Liver (tissue), 3 donors: Measurements from ENCODE around the gene TSKS.

Source experiments
- CTCF ChIP-seq: fragments of 150-350 bp; IDR thresholded peaks from 2 replicates; pipeline ENCODE4 v1.5.1; 2017; ENCODE audit warnings: improper control_type of control experiment, low read depth, low read length; ENCODE audit not compliant: missing input control
- HNF4A ChIP-seq, 2 donors: conservative IDR thresholded peaks; 2 replicates each; pipeline ENCODE4 v1.6.1; 2016; ENCODE audit warnings: antibody characterized with exemption in 2 of 2, mild to moderate bottlenecking in 2 of 2
- YY1 ChIP-seq: IDR thresholded peaks from 2 replicates; pipeline ENCODE4 v1.6.1; 2016; ENCODE audit warnings: antibody characterized with exemption, mild to moderate bottlenecking
- ZBTB33 ChIP-seq: IDR thresholded peaks from 2 replicates; pipeline ENCODE4 v1.6.1; 2016; ENCODE audit warnings: antibody characterized with exemption
- donor health status: healthy.
- donor health status: healthy.

GRCh38 chr19:49809160-49809940, 46.2 kb upstream of the TSKS start:
- TF ChIP-seq CTCF (no peak), ZBTB33 (no peak), HNF4A (conservative IDR thresholded peaks at IDR 0.05) (no peak), YY1 (no peak)
